D721Med (cell line): ENCODE measurements around the gene HIVEP3.

Source experiments
- DNase-seq: peaks from one replicate; pipeline ENCODE4 v3.0.0; 2011; ENCODE audit warnings: low spot score; ENCODE audit not compliant: insufficient read length
- FAIRE-seq: peaks from 2 replicates; lab custom pipeline; 2011; peaks lifted over from hg19 to GRCh38; lab: Jason Lieb, UNC
- TF ChIP-seq, protein P1 (sequence below): IDR thresholded peaks from 2 replicates; pipeline ENCODE4 v1.5.1; 2012; ENCODE audit warnings: mild to moderate bottlenecking, control low read depth; ENCODE audit not compliant: insufficient read depth; ENCODE audit errors: missing control alignments

HIVEP3 gene

DNA sequence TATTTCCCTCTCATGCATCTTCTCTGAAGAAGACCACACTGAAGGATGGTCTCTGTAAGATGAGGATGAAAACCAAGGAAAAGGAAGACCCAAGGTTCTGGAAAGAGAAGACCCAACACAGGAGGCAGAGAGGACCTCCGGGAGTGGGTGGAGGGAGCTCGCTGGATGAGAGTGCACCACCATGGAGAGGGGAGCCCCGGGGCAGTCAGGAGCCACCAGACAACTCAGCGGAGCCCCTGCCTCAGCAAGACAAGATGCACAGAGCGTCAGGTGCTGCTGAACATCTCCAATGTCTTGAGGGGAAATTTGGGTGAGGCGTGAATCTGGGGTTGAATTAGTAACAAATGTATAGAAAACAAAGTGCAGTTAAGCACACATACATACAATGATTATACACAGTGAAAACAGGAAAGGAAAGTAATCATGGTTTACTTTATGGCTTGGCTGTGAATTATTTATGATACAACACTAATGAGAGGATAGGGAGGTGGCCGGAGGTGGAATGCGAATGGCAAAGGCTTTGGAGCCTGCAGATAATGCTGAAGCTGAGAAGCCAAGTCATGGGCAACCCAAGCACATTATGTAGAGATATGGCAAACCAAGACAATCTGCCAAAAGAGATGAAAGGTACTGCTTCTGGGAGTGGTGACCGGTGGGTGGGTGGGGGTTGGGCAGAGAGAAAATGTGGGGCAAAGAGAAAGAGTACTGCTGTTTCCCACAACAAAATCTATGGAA lies 353.8 kb downstream of the HIVEP3 start:
- FAIRE-seq (no peak), DNase-seq (no peak)
- TF ChIP-seq, protein P1, sequence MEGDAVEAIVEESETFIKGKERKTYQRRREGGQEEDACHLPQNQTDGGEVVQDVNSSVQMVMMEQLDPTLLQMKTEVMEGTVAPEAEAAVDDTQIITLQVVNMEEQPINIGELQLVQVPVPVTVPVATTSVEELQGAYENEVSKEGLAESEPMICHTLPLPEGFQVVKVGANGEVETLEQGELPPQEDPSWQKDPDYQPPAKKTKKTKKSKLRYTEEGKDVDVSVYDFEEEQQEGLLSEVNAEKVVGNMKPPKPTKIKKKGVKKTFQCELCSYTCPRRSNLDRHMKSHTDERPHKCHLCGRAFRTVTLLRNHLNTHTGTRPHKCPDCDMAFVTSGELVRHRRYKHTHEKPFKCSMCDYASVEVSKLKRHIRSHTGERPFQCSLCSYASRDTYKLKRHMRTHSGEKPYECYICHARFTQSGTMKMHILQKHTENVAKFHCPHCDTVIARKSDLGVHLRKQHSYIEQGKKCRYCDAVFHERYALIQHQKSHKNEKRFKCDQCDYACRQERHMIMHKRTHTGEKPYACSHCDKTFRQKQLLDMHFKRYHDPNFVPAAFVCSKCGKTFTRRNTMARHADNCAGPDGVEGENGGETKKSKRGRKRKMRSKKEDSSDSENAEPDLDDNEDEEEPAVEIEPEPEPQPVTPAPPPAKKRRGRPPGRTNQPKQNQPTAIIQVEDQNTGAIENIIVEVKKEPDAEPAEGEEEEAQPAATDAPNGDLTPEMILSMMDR = no peak

DNA sequence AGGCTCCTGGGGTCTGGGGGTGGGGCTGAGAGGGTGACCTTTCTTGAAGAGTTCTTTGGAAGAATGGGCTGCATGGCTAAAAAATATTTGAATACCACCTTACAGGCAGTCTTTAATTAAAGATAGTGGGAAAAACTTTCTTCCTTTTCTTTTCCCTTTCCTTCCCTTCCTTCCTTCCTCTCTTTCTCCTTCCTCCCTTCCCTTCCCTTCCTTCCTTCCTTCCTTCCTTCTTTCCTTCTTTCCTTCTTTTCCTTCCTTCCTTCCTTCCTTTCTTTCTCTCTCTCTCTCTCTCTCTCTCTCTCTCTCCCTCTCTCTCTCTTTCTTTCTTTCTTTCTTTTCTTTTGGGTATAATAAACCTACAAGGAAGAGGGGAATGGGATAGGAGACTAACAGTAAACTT lies 356.4 kb downstream of the HIVEP3 start:
- TF ChIP-seq, protein P1 = no peak
- FAIRE-seq = no peak

DNA sequence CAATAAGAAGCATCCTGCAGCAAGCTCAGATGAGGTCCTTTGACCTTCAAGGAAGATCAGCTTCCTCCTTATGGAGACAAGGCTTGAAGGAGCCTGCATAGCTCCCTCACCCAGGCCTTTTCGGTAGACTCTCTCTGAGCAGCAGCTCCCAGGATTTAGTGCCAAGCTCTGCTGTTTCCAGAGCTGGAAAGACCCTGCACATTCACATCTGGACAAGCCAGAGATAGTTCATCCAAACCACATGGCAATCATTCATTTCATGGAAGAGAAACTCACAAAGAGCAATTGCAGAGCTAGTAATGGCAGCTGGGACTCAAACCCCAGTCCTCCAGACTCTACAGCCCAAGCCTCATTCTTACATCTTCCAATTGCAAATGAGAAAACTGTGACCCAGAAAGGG lies 357.8 kb downstream of the HIVEP3 start:
- TF ChIP-seq, protein P1 = no peak
- FAIRE-seq = no peak
- no peak for DNase-seq

More for the DNA sequence above, 356.4 kb downstream of the HIVEP3 start:
- no peak for DNase-seq

DNA sequence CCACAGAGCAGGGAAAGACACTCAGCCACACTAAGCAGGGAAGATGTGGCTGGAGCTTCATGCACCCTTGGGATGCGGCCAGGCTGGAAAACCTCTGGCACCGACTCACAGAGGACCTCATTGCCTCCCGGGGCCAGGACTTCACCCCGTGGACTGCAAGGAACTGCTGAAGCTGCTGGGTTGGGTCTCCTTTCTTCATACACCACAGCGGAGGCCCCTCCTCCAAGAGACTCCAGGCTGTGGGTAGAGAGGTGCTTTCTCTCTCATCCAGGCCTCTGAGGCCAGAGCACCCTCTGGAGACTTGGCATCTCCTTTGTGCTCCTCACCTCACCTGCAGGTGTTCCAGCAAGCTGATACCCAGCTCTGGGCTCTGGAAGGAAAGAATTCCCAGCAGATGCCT lies 358.2 kb downstream of the HIVEP3 start:
- no peak for DNase-seq
- TF ChIP-seq, protein P1 = no peak
- no peak for FAIRE-seq

DNA sequence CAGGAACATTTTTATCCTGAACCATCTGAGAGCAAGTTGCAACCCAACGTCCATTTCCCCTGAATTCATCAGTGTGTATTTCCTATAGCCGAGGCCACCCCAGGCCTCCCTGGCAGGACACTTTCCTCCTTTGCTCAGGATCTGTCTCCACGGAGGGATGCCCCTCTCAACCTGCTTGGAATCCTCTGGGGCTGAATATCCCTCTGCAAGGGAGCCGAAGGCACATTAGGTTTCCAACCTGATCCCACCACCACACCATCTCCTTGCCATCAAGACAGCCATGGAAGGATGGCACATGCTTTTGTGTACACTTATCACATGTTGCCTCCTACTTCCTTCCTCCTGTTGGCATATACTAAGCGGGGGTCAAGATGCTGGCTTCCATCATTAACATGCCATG lies 359.4 kb downstream of the HIVEP3 start:
- TF ChIP-seq, protein P1 = no peak
- DNase-seq (no peak), FAIRE-seq (no peak)

DNA sequence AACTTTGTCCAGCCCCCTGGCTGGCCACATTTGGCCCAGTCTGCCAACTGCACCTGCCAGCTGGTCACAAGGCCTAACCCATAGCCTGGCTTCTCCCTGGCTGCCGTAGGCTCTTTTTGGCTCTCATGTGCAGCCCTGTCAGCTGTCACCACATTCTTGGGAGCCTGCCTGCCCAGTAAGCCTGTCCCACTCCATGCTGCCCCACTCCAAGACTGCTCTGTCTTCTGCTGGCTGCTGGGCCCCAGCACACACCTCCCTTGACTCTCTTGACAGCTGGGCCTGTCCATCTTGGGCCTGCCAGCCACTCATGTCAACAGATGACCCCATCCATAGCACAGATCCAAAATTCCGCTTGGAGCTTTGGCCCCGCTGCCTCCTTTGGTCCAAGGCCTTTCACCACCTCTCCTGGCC lies 360.0 kb downstream of the HIVEP3 start:
- FAIRE-seq = no peak

More for the DNA sequence above, 360.0 kb downstream of the HIVEP3 start:
- DNase-seq = no peak
- TF ChIP-seq, protein P1 = no peak
